Measurements from ENCODE around the gene PRR3.

The PRR3 gene

DNA sequence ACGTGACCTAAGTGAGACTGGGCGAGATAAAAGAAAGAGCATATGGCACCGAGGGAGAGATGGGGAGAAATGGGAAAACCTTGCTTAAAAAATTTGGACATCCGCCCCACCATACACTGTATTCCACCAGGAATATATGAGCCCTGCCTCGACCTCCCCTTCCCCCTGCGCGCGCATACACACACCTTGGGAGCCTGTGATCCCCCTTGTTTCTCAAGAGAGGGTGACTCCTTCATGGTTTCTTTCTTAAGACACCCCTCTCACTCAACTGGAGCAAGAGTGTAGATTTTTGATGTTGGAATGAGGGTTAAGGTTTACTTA lies 14.6 kb downstream of the PRR3 start:
- DNase-seq, result no peak

DNA sequence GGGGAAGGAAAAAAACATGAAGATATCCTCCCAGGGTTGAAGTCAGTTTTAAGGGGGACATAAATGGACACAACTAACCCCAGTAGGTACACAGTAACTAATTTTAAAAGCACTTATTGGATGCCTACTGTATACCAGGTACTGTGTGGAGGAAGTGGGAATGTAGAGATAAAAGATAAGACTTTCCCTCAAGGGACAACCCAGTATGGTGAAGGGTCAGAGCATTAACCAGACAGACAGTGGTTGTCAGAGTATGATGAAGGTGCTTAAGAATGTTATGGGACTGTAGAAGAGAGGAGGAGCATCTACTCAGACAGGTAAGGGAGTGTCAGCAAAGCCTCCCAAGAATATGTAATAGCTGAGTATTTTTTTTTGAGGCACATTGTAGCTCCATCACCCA lies 15.1 kb downstream of the PRR3 start:
- no peak for DNase-seq

DNA sequence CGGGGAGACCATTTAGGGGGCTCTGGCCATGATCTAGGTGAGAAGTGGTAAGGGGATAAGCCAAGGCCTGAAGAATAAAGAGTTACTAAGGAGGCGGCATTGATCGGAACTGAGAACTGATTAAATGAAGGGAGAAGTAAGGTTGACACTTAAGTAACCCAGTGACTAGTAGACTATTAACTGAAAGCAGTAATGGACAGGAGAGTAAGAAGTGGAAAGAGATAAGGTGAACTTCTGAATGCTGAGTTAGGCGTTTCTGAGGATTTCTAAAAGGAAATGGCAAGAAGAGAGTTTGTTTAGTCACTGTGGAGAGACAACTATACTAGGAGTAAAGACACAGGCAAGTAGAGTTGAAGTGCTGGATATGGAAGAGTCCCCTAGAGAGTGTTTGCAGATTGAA lies 16.0 kb downstream of the PRR3 start:
- DNase-seq, result no peak

DNA sequence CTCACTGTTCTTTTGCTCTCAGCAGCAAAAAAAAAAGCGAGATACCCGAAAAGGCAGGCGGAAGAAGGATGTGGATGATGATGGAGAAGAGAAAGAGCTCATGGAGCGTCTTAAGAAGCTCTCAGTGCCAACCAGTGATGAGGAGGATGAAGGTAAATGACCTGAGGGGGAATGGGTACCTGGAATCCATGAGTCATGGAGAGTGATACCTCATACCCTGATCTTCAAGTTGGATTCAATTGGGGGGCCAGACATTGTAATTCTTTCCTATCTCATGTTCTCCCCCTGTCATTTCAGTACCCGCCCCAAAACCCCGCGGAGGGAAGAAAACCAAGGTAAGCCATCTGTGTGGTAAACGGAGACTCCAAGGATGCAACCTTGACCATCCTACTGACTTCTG lies 21.0 kb downstream of the PRR3 start:
- no peak for DNase-seq

DNA sequence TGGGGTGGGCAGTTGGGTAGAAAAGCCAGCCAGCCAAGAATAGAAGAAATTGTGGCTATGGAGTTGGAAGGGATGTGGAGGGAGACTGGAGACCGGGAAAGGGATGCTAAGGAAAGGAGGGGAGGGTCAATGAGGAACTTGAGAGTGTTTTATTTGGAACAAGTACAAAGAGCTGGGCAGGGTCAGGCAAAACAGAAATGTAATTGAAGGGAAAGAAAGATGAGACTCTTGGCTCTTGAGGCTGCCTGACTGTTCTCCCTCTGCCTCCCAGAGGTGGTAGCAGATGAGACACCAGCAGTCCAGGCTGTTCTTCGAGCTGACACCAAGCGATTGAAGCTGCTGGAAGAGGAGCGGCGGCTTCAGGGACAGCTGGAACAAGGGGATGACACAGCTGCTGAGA lies 26.8 kb downstream of the PRR3 start:
- DNase-seq, result no peak

DNA sequence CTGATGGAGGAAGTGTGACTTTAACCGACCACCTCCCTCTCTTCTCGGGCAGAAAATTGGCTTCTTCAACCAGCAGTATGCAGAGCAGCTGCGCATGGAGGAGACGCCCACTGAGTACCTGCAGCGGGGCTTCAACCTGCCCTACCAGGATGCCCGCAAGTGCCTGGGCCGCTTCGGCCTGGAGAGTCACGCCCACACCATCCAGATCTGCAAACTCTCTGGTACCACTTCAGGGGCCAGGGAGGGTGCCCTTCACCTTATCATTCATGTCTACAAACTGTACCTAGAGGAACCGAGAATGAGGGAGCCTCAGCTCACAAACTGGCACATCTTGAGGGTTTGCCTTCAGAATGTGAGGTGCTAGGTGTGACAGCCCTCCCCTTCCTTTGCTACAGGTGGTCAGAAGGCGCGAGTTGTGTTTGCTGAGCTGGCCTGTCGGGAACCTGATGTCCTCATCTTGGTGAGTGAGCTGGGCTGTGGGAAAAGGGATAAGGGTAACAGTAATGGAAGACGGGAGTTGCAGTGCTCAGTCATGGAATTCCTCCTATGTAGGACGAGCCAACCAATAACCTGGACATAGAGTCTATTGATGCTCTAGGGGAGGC lies 32.8 kb downstream of the PRR3 start:
- DNase-seq, result no peak

DNA sequence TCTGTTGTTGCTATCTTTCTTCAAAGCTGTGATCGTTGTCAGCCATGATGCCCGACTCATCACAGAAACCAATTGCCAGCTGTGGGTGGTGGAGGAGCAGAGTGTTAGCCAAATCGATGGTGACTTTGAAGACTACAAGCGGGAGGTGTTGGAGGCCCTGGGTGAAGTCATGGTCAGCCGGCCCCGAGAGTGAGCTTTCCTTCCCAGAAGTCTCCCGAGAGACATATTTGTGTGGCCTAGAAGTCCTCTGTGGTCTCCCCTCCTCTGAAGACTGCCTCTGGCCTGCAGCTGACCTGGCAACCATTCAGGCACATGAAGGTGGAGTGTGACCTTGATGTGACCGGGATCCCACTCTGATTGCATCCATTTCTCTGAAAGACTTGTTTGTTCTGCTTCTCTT lies 33.4 kb downstream of the PRR3 start:
- DNase-seq, result no peak

DNA sequence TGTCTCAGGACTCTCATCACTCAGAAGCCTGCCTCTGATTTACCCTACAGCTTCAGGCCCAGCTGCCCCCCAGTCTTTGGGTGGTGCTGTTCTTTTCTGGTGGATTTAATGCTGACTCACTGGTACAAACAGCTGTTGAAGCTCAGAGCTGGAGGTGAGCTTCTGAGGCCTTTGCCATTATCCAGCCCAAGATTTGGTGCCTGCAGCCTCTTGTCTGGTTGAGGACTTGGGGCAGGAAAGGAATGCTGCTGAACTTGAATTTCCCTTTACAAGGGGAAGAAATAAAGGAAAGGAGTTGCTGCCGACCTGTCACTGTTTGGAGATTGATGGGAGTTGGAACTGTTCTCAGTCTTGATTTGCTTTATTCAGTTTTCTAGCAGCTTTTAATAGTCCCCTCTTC lies 33.9 kb downstream of the PRR3 start:
- no peak for DNase-seq

DNA sequence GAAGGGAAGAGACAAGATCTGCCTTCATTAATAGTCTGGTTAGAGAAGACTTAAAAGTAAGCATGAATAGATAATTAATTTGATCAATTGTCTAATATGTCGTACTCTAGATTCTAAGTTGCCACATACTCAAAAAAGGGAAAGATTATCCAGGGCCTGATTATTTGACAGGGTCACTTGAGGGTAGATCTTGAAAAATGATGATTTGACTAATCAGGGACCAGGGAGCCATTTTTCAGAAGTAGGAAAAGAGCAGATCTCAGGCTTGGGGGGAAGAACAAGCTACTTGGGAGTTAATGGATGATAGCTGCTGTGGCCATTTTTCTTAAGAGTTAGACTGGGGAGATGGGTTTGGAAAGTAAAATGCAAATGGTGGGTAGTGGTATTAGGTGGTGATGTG lies 35.2 kb downstream of the PRR3 start:
- DNase-seq, result no peak

DNA sequence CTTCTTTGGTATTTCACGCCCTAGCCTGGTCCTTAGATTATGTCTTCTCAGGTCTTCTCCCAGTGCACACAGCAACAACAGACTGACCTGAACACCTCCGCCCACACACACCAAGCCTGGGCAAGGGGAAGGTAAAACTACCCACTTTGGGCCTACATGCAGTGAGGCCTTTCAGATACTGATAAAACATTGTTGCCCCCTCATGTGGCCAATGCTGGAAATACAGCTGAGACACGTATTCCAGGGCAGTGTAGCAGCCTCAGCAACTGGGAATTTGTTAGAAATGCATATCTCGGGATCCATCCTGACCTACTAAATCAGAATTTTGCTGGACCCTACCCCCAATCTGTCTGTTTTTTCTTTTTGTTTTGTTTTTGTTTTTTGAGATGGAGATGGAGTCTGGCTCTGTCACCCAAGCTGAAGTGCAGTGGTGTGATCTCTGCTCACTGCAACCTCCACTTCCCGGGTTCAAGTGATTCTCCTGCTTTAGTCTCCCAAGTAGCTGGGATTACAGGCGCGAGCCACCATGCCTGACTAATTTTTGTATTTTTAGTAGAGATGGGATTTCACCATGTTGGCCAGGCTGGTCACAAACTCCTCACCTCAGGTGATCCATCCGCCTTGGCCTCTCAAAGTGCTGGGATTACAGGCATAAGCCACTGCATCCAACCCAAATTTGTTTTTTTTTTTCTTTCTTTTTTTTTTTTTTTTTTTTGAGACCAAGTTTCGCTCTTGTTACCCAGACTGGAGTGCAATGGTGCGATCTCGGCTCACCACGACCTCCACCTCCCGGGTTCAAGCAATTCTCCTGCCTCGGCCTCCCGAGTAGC lies 40.4 kb downstream of the PRR3 start:
- peak; percentile 86 for DNase-seq

DNA sequence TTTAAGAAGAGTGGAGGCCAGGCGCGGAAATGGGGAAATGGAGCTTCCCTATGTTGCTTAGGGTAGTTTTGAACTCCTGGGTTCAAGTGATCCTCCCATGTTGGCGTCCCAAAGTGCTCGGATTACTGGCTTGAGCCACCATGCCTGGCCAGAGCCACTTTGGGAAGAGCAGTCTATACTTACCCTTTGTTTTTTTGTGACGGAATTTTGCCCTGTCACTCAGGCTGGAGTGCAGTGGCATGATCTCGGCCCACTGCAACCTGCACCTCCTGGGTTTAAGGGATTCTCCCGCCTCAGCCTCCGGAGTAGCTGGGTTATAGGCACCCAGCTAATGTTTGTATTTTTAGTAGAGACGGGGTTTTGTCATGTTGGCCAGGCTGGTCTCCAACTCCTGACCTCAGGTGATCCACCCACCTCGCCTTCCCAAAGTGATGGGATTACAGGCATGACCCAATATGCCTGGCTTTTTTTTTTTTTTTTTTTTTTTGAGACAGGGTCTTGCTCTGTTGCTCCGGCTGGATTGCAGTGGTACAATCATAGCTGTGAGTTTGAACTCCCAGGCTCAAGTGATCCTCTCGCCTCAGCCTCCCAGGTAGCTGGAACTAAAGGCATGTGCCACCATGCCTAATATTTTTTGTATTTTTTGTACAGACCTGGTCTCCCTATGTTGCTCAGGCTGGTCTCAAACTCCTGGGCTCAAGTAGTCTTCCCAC lies 42.0 kb downstream of the PRR3 start:
- DNase-seq, result no peak

DNA sequence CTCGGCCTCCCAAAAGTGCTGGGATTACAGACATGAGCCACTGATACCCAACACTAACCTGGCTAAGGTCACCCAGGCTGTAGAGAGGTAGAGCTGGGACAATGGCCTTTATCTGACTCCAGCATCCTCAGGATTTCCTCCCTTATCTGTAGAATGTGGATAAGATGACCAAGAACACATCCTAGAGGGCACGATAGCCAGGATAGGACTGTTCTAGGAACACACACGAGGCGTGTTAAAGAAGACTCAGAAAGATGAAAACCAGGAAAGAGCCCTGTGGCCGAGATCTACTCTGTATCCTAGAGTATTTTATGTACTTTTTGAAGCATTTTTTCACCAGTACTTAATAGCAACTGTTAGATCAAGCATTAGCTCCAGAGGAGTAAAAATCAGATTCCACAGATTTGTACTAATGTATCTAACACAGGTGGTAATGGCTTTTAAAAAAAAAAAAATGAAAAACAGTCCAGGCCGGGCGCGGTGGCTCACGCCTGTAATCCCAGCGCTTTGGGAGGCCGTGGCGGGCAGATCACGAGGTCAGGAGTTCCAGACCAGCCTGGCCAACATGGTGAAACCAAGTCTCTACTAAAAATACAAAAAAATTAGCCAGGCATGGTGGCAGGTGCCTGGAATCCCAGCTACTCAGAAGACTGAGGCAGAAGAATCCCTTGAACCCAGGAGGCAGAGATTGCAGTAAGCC lies 42.7 kb downstream of the PRR3 start:
- DNase-seq, result no peak

DNA sequence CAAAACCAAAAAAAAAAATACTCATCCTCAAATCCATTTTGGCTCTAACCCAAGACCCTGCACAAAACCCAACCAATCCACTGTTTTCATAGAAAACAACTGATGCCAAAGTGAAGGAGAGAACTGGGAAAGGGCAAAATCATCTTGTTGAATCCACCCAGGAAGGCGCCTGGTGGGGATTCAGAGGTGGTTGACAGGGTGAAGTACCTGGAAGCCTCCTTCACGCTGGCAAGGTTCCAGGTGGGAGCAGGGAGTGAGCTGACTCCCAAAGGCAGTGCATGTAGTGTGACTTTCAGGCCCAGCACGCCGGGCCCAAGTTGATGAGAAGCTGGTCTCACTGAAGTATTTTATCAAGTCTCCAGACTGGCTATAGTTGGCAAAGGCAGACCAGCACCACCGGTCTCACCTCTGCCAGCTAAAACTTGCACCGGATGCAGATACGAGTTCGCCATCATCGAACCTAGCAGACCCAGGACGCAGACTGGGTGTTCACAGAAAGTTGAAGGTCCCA lies 43.4 kb downstream of the PRR3 start:
- DNase-seq, result no peak

DNA sequence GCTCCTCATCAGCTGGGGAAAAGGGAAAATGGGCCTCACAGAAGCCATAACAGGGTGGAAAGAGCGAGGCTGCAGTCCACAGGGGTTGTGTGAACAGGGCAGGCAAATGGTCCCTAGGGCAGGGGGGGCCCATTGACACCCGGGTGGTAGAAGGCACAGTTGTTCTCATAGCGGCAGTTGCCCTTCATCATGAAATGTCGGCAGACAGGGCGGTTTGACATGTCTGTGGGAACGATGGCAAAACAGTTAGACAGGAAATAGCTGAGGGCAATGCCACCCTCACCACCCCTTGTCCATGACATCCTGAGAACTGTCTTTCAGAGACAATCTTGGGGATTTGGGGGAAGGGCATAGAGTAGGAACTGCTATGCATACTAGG lies 44.3 kb downstream of the PRR3 start:
- peak; percentile 41 for DNase-seq

DNA sequence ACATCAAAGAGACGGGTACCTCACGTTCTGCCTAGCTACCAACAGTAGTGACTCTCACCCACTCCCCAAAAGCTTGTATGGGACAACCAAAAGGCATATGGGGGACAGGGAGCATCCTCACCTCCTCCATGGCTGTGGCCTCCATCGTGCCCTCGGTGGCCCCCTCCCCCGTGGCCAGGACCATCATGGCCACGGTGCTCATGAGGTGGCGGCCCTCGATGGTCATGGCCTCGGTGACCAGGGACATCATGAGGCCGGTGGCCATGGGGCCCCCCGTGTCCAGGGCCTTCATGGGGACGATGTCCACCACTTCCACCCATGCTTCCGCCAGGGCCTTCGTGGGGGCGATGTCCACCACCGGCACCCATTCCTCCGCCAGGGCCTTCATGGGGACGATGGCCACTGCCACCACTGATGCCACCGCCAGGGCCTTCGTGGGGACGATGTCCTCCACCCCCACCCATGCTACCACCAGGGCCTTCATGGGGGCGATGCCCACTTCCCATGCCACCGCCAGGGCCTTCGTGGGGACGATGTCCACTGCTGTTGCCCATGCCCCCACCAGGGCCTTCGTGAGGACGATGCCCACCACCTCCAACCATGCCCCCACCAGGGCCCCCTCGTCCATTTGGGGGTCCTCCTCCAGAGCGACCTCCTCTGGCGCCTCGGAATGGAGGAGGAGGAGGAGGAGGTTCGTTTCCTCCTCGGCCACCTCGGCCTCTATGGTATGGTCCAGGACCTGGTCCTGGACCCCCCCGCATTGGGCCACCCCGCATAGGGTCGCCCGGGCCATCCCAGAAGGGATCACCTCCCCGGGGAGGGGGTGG lies 44.9 kb downstream of the PRR3 start:
- DNase-seq, result no peak

DNA sequence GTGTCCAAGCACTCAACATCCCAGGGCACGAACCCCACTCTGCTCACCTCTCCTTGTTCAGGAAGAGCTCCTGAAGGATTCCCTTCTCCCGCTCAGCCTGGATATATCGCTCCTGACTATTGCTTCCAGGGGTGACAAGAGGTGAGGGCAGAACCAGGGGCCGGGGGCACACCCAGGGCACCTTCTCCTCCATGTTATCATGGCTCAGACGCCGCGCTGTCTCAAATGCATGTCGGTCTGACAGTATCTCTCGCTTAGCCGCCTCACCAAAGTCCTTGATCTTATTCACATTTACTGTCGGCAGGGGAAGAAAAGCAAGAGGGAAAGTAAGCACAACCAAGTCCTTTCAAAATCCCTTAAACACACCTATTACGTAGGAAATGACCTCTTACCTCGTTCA lies 46.9 kb downstream of the PRR3 start:
- DNase-seq, result no peak

DNA sequence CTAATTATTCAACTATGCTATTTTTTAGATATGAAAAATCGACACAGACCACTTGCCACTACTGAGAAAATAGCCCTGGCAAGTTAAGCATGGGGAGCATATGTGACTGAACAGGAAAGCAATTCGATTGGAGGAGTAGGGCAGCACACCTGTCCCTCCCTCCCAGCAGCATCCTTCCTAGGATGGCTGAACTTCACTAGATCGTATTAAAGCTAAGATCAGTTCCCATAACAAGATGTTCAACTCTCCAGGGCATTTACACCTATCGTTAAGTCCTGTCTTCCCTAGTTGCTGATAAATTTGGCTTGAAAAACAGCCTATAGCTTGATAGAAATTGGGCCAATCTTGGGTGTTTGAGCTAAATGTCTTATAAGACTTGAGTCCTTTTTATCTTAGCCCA lies 53.0 kb downstream of the PRR3 start:
- DNase-seq, result no peak

DNA sequence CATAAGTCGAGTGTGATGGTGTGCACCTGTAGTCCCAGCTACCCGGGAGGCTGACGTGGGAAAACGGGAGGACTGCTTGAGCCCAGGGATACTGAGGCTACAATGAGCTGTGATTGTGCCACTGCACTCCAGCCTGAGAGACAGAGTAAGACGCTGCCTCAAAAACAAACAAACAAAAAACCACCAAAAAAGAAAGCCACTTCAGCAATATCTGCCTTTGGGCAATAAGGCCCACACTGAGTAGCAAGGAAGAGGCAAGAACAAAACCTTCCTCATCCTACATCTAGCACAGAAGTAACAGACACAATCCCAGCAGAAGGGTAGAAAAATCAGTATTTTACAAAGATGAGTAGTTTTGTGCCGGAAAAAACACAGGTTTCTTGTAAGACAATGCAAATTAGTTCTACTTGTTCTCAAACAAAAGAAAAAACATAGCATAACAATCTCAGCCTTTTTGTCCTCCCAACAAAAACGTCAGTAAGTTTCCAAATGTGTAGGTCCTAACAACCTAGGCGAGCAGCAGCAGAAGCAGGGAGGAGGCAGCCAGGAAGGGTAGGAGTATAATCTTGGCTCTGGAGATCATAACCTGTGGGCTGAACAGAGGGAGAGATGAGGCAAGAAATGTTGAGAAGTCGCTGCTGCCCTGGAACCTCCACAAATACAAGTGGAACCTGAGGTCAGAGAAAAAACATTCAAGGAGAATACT lies 54.2 kb downstream of the PRR3 start:
- DNase-seq, result no peak

DNA sequence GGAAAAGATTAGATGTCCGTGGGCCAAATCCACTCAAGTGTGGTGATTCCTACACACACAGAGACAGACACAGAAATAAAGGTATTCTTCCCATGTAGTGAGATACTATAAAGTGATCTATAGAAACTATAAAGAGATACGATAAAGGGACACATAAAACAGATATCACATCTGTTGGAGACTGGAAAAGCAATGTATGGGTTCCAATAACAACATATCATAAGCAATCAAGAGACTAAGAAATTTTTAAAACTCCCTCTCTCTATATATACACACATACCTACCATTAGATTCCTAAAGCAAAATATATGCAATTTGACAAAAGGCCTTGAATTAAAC lies 54.7 kb downstream of the PRR3 start:
- DNase-seq, result no peak

DNA sequence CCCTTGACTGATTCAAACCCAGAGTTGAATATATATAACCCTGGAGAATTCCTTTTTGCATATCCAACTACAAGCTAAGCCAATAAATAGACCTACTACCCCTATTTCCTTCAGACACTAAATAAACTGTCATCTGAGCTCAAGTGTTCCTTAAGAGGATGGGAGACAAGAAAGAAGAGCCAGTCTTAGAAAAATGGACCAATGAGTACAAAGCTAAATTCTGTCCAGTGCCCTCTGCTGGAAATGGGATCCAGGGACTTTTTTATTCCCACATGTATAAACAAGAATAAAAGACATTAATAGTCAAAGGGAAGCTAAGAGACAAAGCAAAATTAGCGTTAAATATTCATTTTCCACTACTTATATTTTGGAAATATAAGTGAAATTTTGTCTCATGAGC lies 55.1 kb downstream of the PRR3 start:
- DNase-seq, result peak; percentile 10

DNA sequence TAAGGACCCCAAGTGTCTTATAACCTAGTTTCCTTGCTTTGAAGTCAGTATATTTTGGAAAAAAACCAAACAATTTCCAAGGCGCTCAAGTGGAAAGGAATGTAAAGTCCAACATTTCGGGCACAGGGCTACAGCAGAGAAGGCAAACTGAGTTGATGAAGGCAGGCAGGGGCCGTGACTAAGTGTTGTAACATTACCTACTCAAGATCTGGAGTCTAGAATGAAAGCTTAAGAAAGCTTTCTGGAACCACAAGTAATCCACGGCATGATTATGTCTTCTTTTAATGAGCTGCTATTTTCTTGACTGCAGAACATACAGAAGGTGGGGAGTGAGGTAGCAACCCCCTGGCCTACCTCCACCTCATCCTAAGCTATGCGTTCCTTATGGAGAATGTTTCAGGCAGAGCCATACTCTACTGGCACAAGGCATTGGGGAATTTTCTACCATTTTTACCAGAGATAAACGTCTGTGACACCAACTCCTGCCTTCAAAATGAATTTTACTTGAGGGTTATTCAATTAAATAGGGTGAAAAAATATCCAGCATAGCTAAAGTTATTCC lies 55.7 kb downstream of the PRR3 start:
- DNase-seq, result peak; percentile 17

Measured in CD4-positive, alpha-beta T cell treated with Interleukin-17A for 1 hour (primary cell).